ENCODE results near the gene PANK4. TPM values are rescaled to one million over a fixed set of nuclear protein-coding genes. Genes with fewer than 3 reads are reported as not detected.

Gene PANK4
- total RNA-seq, 1 experiment from 2014 or later, result 32.2 TPM

- H3K9ac ChIP-seq (ENCODE audit: extremely low read depth, insufficient read length, low read length), result no peak overlapping the region
- H3K27me3 Mint-ChIP-seq (ENCODE audit: low read depth), result peaks cover 51% of the 10 kb centered on the region
- peaks cover 4 to 6% (median 6%) of the 10 kb centered on the region in 3 experiments; a peak in 6 of 7 replicates for H3K36me3 Mint-ChIP-seq (ENCODE audit: insufficient read depth in 1 of 3, low read depth in 3 of 3)
- peak overlapping the region; percentile 39 for H3K4me2 ChIP-seq (ENCODE audit: insufficient read depth, insufficient read length, low read length)
- no peak overlapping the region for H3K56ac ChIP-seq (ENCODE audit: insufficient read length, low read depth, low read length)
- H4K8ac ChIP-seq (replicated peaks; ENCODE audit: insufficient read length, low read depth, low read length), result no peak overlapping the region
- H3K79me2 ChIP-seq (ENCODE audit: insufficient read depth, low read length), result peaks cover 25% of the 10 kb centered on the region; the same call in 1 of the 2 replicates
- peaks cover 11% of the 10 kb centered on the region for H3K23me2 ChIP-seq (ENCODE audit: insufficient read length, low read depth, low read length, poor library complexity, severe bottlenecking)
- H3K4ac ChIP-seq (ENCODE audit: low read depth, low read length), result no peak overlapping the region
- H3K27ac ChIP-seq (ENCODE audit: insufficient read length, low read depth, low read length), result no peak overlapping the region
- H3K23ac ChIP-seq (ENCODE audit: insufficient read length, low read depth, low read length), result no peak overlapping the region
- H2BK20ac ChIP-seq (ENCODE audit: low read depth, low read length, poor library complexity, severe bottlenecking), result no peak overlapping the region
- no peak overlapping the region for H4K91ac ChIP-seq (ENCODE audit: insufficient read length, low read depth, low read length)
- H3K79me1 ChIP-seq (ENCODE audit: insufficient read depth, low read depth, low read length, poor library complexity, severe bottlenecking), result peaks cover 16% of the 10 kb centered on the region
- H2AK5ac ChIP-seq (ENCODE audit: insufficient read length, low read length), result no peak overlapping the region
- H2BK120ac ChIP-seq (ENCODE audit: low read depth, low read length, poor library complexity, severe bottlenecking), result no peak overlapping the region
- H3K14ac ChIP-seq (ENCODE audit: insufficient read depth, low read length), result no peak overlapping the region
- no peaks in the 10 kb centered on the region; a peak in 2 of 5 replicates for H3K9me3 Mint-ChIP-seq
- peak overlapping the region; percentile 69 to 89 for H3K4me3 Mint-ChIP-seq
- H2BK12ac ChIP-seq (ENCODE audit: insufficient read length, low read depth, low read length), result no peak overlapping the region
- TF ChIP-seq CTCF (conservative IDR thresholded peaks at IDR 0.05), result no peak
- H2AFZ ChIP-seq (ENCODE audit: low read length), result no peak overlapping the region
- H2BK15ac ChIP-seq (ENCODE audit: low read depth, low read length), result no peak overlapping the region
- WGBS (ENCODE audit: extremely low coverage, insufficient read length, low lambda C conversion rate), result no CpG with 5 or more reads among the region's 20 CpGs
- peaks cover 25 to 29% of the 10 kb centered on the region in 2 experiments for H3K4me1 Mint-ChIP-seq
- peaks cover 36% of the 10 kb centered on the region; the same call in 1 of the 2 replicates for H3K27me3 ChIP-seq (ENCODE audit: insufficient read depth, low read length)
- H2BK5ac ChIP-seq (ENCODE audit: insufficient read length, low read length), result no peak overlapping the region
- no peak overlapping the region for H4K5ac ChIP-seq (ENCODE audit: insufficient read length, low read depth, low read length)
- no peak for DNase-seq
- no peaks in the 10 kb centered on the region for H3K9me3 ChIP-seq (ENCODE audit: control insufficient read depth, low read depth, low read length)
- peaks cover 2% of the 10 kb centered on the region; the same call in 1 of the 2 replicates for H3K4me1 ChIP-seq (ENCODE audit: insufficient read depth, low read length)
- H3K18ac ChIP-seq (ENCODE audit: insufficient read length, low read depth, low read length), result no peak overlapping the region
- no peak overlapping the region for H3T11ph ChIP-seq (ENCODE audit: low read length)
- H4K20me1 ChIP-seq (ENCODE audit: control insufficient read depth, insufficient read depth, insufficient read length), result no peaks in the 10 kb centered on the region
- H3K27ac Mint-ChIP-seq, result peak overlapping the region in 1 of 3 experiments; percentile 32; a peak in 1 of 7 replicates
Measured at GRCh38 chr1:2526824-2527555, 594 bp upstream of the PANK4 start.
